Large intestine (tissue), 12 donors: ENCODE data around the gene CRX. TPM values are rescaled to one million over a fixed set of nuclear protein-coding genes. Genes with fewer than 3 reads are reported as not detected.
"Not testable (repeated sequence)": the region's sequence is repeated elsewhere in the genome, so short reads cannot be mapped to it uniquely, and the experiment has no call there.

Experiments used
- DNase-seq, 2 donors: peaks; one replicate each; pipeline versions ENCODE4 v3.0.0 to v3.0.0-alpha.2; 2013
- H3K27ac ChIP-seq: one replicate; pipeline ENCODE4 v1.5.1; 2013; ENCODE audit warnings: low read length
- H3K27me3 ChIP-seq: 2 replicates; pipeline ENCODE4 v1.6.1; 2013; ENCODE audit warnings: low read length; ENCODE audit not compliant: control insufficient read depth, insufficient read depth
- H3K36me3 ChIP-seq: 2 replicates; pipeline ENCODE4 v1.6.1; 2013; ENCODE audit warnings: low read length; ENCODE audit not compliant: control insufficient read depth, insufficient read depth
- H3K4me1 ChIP-seq: one replicate; pipeline ENCODE4 v1.6.1; 2013; ENCODE audit warnings: low read length; ENCODE audit not compliant: control insufficient read depth, insufficient read depth
- H3K4me3 ChIP-seq: one replicate; pipeline ENCODE4 v1.5.1; 2013; ENCODE audit warnings: low read length
- H3K9me3 ChIP-seq: one replicate; pipeline ENCODE4 v1.6.1; 2013; ENCODE audit warnings: mild to moderate bottlenecking, low read depth, low read length, moderate library complexity; ENCODE audit not compliant: control insufficient read depth
- WGBS: methylation state at CpG from one replicate; pipeline ENCODE4 v1.1.5; 2013; ENCODE audit warnings: low lambda C conversion rate; ENCODE audit not compliant: insufficient coverage; 5-methylcytosine and 5-hydroxymethylcytosine counted together
- long read RNA-seq, 11 donors: transcript quantifications; one replicate each; lab custom pipeline, GENCODE V29; 2026
- polyA plus RNA-seq: library from polyadenylated mRNA; unstranded; fragments of 120-200 nt; gene quantifications from one replicate; pipeline ENCODE4 v1.2.1, GENCODE V29; 2013

The CRX gene
- polyA plus RNA-seq: 0.09 TPM
- long read RNA-seq, donor 1: 0 reads
- long read RNA-seq, donor 2, partial matches to known transcripts: 469 of 491 reads
- long read RNA-seq, donor 2, other reads (novel, unspliced or antisense): 22 of 491 reads
- long read RNA-seq, donor 3: 0 reads
- long read RNA-seq, donor 4: 0 reads
- long read RNA-seq, donor 5: 0 reads
- long read RNA-seq, donor 6: 0 reads
- long read RNA-seq, donor 7: 0 reads
- long read RNA-seq, donor 8, partial matches to known transcripts: 594 of 594 reads
- long read RNA-seq, donor 8, other reads (novel, unspliced or antisense): 0 of 594 reads
- long read RNA-seq, donor 9, partial matches to known transcripts: 504 of 532 reads
- long read RNA-seq, donor 9, other reads (novel, unspliced or antisense): 28 of 532 reads
- long read RNA-seq, donor 10, partial matches to known transcripts: 268 of 275 reads
- long read RNA-seq, donor 10, other reads (novel, unspliced or antisense): 7 of 275 reads
- long read RNA-seq, donor 11, partial matches to known transcripts: 126 of 323 reads
- long read RNA-seq, donor 11, other reads (novel, unspliced or antisense): 197 of 323 reads

DNA sequence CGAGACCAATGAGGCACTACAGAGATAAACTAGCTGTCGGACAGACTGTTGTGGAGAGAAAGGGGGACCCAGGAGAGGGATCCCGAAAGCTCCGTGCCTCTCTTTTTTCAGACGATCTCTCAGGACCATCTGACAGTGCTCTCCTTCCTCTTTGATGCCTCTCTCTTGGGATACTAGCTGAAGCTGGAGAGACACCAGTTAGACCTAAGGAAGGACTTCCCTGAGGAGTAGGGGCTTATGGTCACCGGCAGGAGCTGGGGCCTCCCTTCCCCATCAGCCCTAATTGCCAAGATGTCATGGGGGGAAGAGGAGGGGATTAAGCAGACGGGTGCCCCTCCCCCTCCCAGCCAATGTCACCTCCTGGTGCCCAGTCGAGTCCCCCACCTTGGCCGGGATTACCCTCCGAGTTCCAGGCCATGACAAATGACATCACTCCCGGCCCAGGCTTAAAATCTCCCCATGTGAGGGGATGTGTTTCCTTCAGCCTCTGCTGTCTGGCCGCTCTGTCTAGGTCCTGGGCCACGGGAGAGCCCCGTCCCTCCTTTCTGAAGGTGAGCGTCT, at the start of gene CRX:
CRX (plus strand) TSS at position 478 of the 561 bp plus-strand sequence. CDS start 12,507 bp downstream, outside the sequence.
- no peak within 1 kb of the TSS for H3K4me3 ChIP-seq
- no peak for DNase-seq
- H3K27me3 ChIP-seq: peaks cover 27% of the 10 kb centered on the region
- no peaks in the 10 kb centered on the region for H3K9me3 ChIP-seq
- no peaks in the 10 kb centered on the region for H3K36me3 ChIP-seq
- no peaks in the 10 kb centered on the region for H3K4me1 ChIP-seq
- no peak within 1 kb of the TSS for H3K27ac ChIP-seq
- no CpG with 5 or more reads among the region's 15 CpGs for WGBS

DNA sequence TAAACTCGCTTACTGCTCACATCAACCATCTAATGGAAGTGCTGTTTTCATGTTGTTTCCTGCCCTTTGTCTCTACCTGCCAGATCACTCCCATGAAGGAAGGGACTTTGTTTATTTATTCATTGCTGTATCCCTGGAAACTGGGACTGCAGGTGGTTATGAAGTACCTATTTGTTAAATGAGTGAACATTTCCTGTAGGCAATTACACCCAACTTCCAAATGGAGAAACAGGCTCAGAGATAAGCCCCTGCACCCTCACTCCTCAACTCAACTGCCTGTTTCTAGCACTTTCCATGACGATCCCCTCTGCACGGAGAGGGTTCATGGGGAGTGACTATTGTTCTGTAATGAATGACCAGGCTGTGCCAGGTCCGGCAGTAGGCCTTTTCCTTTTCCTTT, 45.2 kb upstream of the CRX start:
- Histone ChIP-seq H3K36me3 (peaks cover 13% of the 10 kb centered on the region), H3K4me3 (no peak overlapping the region), H3K27me3 (no peaks in the 10 kb centered on the region), H3K9me3 (no peaks in the 10 kb centered on the region), H3K4me1 (peaks cover 22% of the 10 kb centered on the region), H3K27ac (peak overlapping the region; percentile 78)
- DNase-seq: peak; percentile 76 to 93
- WGBS: 0% methylated on average over 1 of the region's 4 CpGs

DNA sequence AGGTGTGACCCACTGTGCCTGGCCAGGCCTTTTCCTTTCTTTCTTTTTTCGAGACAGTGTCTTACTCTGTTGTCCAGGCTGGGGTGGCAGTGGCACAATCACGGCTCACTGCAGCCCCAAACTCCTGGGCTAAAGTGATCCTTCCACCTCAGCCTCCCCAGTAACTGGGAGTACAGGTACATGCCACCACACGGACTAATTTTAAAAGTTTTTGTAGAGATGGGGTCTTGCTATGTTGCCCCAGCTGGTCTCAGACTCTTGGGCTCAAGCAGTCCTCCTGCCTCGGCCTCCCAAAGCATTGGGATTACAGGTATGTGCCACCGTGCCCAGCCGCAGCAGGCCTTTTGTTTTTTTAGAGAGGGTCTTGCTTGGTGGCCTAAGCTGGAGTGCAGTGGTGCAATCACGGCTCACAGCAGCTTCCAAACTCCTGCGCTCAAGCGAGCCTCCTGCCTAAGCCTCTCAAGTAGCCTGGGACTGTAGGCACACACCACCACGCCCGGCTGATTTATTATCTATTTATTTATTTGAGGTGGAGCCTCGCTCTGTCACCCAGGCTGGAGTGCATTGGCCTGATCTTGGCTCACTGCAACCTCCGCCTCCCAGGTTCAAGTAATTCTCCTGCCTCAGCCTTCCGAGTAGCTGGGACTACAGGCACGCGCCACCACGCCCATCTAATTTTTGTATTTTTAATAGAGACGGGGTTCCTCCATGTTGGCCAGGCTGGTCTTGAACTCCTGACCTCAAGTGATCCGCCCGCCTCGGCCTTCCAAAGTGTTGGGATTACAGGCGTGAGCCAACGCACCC, 44.3 kb upstream of the CRX start:
- H3K27me3 ChIP-seq, DNase-seq, H3K9me3 ChIP-seq: not testable (repeated sequence)
- H3K27ac ChIP-seq: peak overlapping the region; percentile 78
- WGBS: no CpG with 5 or more reads among the region's 23 CpGs
- H3K36me3 ChIP-seq: peaks cover 21% of the 10 kb centered on the region
- H3K4me1 ChIP-seq: peaks cover 22% of the 10 kb centered on the region
- H3K4me3 ChIP-seq: peak overlapping the region; percentile 100

DNA sequence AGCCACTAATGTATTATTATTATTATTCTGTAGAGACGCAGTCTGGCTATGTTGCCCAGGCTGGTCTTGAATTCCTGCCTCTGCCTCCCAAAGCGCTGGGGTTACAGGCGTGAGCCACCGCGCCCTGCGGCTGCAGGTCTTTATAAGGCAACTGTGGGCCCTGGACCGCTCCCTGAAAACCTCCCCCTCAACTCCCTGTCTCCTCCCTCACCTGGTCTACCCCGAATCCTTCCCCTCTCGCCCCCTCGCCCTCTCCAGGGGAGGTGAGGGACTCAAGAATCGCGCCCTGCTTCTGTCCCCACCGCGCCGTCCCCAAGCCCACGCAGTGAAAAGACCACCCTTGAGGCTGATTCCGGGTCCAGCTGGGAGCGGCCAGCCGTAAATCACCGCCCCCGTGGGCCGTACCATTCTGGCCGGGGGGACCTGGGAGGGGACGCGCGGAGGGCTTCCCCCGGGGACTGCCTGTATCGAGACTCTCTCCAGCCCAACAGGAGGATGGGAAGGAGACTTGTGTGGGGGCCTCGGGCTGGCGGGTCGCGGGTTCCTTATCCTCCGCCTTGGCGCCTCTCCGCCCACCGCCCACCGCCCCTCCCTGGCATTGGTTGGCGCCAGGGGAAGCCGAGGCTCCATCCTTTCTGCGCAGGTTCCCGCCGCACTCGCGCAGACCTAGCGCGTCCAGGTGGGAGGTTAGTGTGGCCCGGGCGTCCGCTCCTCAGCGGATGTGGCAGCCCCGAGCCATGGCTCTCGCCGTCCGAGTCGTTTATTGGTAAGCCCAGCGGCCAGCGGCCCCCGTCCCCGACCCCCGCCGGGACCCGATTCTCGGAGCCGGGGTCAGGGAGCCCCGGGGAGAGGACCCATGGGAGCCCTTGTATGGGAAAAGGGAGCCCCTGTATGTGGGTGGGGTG, 43.4 kb upstream of the CRX start, which contains the start of gene SELENOW:
SELENOW (plus strand) TSS at position 655 of the 905 bp plus-strand sequence; CDS start at position 738, 83 bp downstream.
- Histone ChIP-seq H3K4me3 (peak within 1 kb of the TSS; percentile 100), H3K4me1 (peaks cover 22% of the 10 kb centered on the region), H3K27me3 (no peaks in the 10 kb centered on the region), H3K27ac (peak within 1 kb of the TSS; percentile 78), H3K36me3 (peaks cover 23% of the 10 kb centered on the region), H3K9me3 (no peaks in the 10 kb centered on the region)
- peak; percentile 55 to 93 for DNase-seq
- WGBS: no CpG with 5 or more reads among the region's 65 CpGs

DNA sequence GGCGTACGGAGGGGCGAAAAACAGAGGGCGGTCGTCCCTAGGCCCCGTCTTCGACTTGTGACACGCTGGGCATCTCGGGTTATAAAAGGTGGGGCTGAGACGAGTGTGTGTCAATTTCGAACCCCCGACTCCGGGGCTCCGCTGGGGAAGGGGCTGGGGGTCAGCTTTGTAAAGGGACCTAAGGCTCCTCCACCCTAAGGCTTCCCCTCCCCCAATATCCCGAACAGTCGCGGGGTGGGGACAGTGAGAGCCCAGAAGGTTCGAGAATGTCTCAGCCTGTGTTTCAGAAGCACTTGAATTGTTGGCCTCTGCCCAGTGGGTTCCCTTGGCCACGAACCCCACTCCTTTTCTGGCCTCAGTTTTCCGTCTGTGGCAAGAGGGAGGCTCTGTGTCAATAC, 42.8 kb upstream of the CRX start:
- Histone ChIP-seq H3K27me3 (no peaks in the 10 kb centered on the region), H3K27ac (peak overlapping the region; percentile 78), H3K9me3 (no peaks in the 10 kb centered on the region), H3K36me3 (peaks cover 26% of the 10 kb centered on the region), H3K4me1 (peaks cover 22% of the 10 kb centered on the region), H3K4me3 (peak overlapping the region; percentile 100)
- no CpG with 5 or more reads among the region's 20 CpGs for WGBS
- peak in 1 of 2 donors; percentile 50 for DNase-seq

DNA sequence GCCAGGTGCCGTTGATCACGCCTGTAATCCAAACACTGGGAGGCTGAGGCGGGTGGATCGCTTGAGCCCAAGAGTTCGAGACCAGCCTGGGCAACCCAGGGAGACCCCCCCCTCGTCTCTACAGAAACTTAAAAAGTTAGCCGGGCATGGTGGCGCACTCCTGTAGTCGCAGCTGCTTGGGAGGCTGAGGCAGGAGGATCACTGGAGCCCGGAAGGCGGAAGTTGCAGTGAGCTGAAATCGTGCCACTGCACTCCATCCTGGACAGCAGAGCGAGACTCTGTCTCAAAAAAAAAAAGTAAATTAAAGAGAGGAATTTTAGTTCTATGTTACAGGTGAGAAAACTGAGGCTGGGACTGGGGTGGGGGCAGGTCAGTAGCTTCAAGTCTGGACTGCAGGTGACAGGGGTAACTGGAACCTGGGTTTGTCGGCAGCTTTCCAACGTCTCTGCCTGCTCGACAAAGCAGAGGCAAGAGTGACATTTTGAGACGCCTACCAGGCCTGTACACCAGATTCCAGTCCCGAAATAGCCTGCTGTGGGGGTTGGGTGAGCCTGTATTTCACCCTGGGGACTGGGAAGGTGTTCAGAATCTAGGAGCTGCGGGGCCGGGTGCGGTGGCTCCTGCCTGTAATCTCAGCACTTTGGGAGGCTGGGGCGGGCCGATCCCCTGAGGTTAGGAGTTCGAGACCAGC, 42.1 kb upstream of the CRX start:
- no CpG with 5 or more reads among the region's 24 CpGs for WGBS
- peak overlapping the region; percentile 78 for H3K27ac ChIP-seq

DNA sequence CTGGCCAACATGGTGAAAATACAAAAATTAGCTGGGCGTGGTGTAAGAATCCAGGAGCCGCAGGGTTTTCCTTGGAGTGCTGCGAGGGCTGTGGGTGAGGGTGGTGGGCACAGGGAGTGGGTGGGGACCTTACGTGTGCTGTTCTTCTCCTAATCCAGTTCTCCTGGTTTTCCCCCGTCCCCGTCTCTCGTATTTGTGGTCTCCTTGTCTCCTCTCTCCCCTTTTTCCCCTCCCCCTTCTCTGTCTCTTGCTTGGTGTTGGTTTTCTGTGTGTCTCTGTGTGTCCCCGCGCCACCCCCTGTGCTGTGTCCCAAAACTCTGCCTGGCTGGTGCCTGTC, 41.6 kb upstream of the CRX start:
- Histone ChIP-seq H3K9me3 (no peaks in the 10 kb centered on the region), H3K27ac (peak overlapping the region; percentile 78), H3K4me1 (peaks cover 22% of the 10 kb centered on the region), H3K4me3 (peak overlapping the region; percentile 100), H3K36me3 (peaks cover 34% of the 10 kb centered on the region), H3K27me3 (no peaks in the 10 kb centered on the region)
- DNase-seq: no peak
- 90% methylated on average over 2 of the region's 9 CpGs for WGBS

More for the DNA sequence above, 42.1 kb upstream of the CRX start:
- peaks cover 33% of the 10 kb centered on the region for H3K36me3 ChIP-seq
- H3K4me3 ChIP-seq: peak overlapping the region; percentile 100
- no peak for DNase-seq
- peaks cover 22% of the 10 kb centered on the region for H3K4me1 ChIP-seq
- H3K27me3 ChIP-seq: no peaks in the 10 kb centered on the region
- no peaks in the 10 kb centered on the region for H3K9me3 ChIP-seq

DNA sequence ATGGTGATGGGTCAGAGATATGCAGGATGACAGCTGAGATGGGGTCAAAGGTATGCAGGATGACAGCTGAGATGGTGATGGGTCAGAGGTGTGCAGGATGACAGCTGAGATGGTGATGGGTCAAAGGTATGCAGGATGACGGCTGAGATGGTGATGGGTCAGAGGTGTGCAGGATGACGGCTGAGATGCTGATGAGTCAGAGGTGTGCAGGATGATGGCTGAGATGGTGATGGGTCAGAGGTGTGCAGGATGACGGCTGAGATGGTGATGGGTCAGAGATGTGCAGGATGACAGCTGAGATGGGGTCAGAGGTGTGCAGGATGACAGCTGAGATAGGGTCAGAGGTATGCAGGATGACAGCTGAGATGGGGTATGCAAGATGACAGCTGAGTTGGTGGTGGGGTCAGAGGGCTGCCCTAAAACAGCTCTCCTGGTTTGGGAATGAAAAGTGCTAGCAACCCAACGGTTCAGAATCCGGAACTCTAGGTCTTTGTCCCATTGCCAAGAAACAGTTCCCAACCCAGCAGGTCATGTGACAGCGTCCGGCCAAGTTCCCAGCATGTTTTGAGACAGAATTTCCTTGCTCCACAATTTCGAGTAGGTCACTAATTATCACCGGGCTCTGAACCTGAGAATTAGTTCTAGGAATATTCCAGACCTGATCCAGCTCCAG, 40.0 kb upstream of the CRX start:
- H3K27me3 ChIP-seq: no peaks in the 10 kb centered on the region
- WGBS: no CpG with 5 or more reads among the region's 9 CpGs
- H3K36me3 ChIP-seq: peaks cover 40% of the 10 kb centered on the region
- no peak for DNase-seq
- no peaks in the 10 kb centered on the region for H3K9me3 ChIP-seq
- peaks cover 20% of the 10 kb centered on the region for H3K4me1 ChIP-seq
- H3K4me3 ChIP-seq: no peak overlapping the region
- no peak overlapping the region for H3K27ac ChIP-seq

DNA sequence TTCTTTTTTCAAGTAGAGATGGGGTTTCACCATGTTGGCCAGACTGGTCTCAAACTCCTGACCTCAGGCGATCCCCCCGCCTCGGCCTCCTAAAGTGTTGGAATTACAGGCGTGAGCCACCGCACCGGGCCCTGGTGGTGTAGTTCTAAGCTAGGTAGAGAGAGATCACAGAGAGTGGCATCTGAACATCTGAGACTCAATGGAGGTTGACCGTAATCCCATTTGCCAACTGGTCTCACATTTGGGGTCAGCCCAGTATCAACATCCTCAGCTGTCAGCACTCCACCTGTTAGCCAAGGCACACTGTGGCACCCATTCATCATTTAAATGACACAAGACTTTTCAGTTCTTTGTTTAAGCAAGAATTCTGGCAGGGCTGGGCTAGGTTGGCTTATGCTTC, 35.2 kb upstream of the CRX start:
- Histone ChIP-seq H3K4me3 (no peak overlapping the region), H3K36me3 (peaks cover 27% of the 10 kb centered on the region), H3K9me3 (no peaks in the 10 kb centered on the region), H3K27ac (no peak overlapping the region), H3K27me3 (no peaks in the 10 kb centered on the region), H3K4me1 (peaks cover 2% of the 10 kb centered on the region)
- no CpG with 5 or more reads among the region's 7 CpGs for WGBS
- DNase-seq: no peak
